AG04449 (cell line): Measurements from ENCODE around the gene ABCG1.

ENCODE experiments used
- CTCF ChIA-PET: fragments of 350-600 bp; formaldehyde crosslinking; extraction: SDS; loops from one replicate; lab custom pipeline; 2021; ENCODE audit warnings: antibody characterized with exemption; lab: Yijun Ruan, JAX
- POLR2A ChIA-PET: fragments of 400-600, 350-600 bp; formaldehyde crosslinking; extraction: SDS; loops from one replicate; lab custom pipeline; 2020; ENCODE audit warnings: antibody characterized with exemption, inconsistent platforms; lab: Yijun Ruan, JAX
- DNase-seq: peaks from one replicate; pipeline ENCODE4 v3.0.0-alpha.2; 2010; ENCODE audit warnings: low read depth, low spot score
- H3K4me3 ChIP-seq: 2 replicates; pipeline ENCODE4 v1.5.1; 2011; ENCODE audit warnings: low read depth, mild to moderate bottlenecking, control low read depth, low read length
- TF ChIP-seq, protein P1 (sequence below): IDR thresholded peaks from one replicate; pipeline ENCODE4 v1.5.1; 2011; ENCODE audit warnings: mild to moderate bottlenecking, moderate library complexity, low read length, control low read depth, inconsistent platforms; ENCODE audit not compliant: insufficient read depth; ENCODE audit errors: missing control alignments

Gene ABCG1

GRCh38 chr21:42300045-42300583 is 81.2 kb downstream of the ABCG1 start:
- no peak overlapping the region for H3K4me3 ChIP-seq
- ChIA-PET CTCF (no interaction called here), POLR2A (no interaction called here)
- TF ChIP-seq, protein P1, sequence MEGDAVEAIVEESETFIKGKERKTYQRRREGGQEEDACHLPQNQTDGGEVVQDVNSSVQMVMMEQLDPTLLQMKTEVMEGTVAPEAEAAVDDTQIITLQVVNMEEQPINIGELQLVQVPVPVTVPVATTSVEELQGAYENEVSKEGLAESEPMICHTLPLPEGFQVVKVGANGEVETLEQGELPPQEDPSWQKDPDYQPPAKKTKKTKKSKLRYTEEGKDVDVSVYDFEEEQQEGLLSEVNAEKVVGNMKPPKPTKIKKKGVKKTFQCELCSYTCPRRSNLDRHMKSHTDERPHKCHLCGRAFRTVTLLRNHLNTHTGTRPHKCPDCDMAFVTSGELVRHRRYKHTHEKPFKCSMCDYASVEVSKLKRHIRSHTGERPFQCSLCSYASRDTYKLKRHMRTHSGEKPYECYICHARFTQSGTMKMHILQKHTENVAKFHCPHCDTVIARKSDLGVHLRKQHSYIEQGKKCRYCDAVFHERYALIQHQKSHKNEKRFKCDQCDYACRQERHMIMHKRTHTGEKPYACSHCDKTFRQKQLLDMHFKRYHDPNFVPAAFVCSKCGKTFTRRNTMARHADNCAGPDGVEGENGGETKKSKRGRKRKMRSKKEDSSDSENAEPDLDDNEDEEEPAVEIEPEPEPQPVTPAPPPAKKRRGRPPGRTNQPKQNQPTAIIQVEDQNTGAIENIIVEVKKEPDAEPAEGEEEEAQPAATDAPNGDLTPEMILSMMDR: no peak
- no peak for DNase-seq

GRCh38 chr21:42300956-42301355 is 82.0 kb downstream of the ABCG1 start:
- DNase-seq: no peak
- TF ChIP-seq, protein P1: no peak
- H3K4me3 ChIP-seq: no peak overlapping the region
- CTCF ChIA-PET: interaction anchor here (0.9 kb wide), 1 partner anchor 9 kb away, joined by 5 read pairs; no protein-coding TSS in a partner anchor
- POLR2A ChIA-PET: no interaction called here

- ChIA-PET POLR2A (no interaction called here), CTCF (interaction anchor here (0.9 kb wide), 1 partner anchor 8 kb away, joined by 5 read pairs; no protein-coding TSS in a partner anchor)
- TF ChIP-seq, protein P1: no peak
- DNase-seq: no peak
- H3K4me3 ChIP-seq: no peak overlapping the region
Measured at GRCh38 chr21:42301371-42302075, 82.6 kb downstream of the ABCG1 start.

DNA sequence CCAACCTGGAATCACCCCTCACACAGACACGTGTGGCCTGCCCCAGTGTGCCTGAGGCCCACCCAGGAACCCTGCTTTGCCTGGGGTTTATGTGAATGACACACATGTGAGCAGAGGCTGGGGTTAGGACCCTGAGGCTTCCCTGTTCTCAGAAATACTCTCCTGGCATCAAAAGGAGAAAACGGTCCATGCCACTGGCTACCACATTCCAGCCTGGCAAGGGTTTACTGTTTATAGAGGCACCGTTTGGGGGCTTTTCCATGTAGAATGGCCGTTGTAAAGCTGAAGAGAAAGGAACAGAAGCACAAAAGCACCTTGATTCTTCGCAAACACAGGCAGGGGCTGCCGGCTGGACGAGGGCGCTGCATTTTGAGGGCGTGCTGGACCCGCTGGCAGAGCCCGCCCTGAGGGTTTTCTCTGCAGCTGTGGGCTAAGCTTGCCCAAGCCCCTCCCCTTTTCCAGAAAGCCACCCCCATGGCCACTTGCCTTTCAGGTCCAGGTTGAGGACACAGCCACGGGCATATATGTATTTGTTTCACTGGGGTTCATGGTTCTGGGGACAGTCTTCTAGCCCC is 83.2 kb downstream of the ABCG1 start:
- TF ChIP-seq, protein P1: no peak
- POLR2A ChIA-PET: no interaction called here
- CTCF ChIA-PET: no interaction called here
- H3K4me3 ChIP-seq: no peak overlapping the region
- DNase-seq: no peak

DNA sequence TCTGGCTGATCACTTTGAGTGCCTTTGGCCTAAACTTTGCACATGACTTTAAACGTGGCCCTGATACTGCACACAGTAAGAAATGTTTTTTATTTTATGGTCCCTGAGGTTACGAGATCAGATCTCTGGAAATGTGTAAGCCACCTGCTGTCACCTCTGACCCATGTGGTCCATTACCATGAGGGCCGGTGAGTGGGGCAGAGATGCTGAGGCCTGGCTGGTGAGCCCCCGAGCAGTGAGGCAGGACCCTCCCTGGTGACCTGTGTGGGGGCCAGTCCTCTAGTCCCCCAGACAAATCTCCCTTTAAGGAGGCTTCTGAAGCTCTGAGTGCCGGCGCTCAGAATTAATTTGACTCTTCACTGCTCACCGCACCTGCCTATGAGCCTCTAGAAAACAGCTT is 83.9 kb downstream of the ABCG1 start:
- no peak overlapping the region for H3K4me3 ChIP-seq
- TF ChIP-seq, protein P1: no peak
- ChIA-PET CTCF (no interaction called here), POLR2A (no interaction called here)
- DNase-seq: no peak

DNA sequence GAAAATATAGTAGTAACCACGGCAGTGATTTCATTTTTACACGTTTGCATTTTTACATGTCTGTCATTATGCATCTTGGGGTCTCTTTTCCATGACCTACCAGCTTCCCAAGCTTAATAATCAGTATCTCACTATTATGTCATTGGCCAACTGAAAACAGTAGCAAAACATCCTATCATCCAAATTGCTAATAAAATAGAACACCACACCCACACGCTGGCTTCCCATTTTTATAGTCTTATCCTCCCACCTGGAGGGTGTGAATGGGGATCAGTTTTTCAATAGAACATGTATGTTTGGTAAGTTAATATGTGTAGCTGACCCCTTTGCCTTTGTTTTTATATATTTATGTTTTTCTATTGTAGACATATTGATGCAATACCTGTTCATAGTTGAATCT is 84.5 kb downstream of the ABCG1 start:
- ChIA-PET POLR2A (no interaction called here), CTCF (no interaction called here)
- no peak overlapping the region for H3K4me3 ChIP-seq
- TF ChIP-seq, protein P1: no peak
- no peak for DNase-seq
